Fibroblast of mammary gland (primary cell): ENCODE data around the gene IL17RB.

Experiments
- DNase-seq: peaks from one replicate; pipeline ENCODE4 v3.0.0-alpha.2; 2010; ENCODE audit warnings: low read depth
- H3K4me3 ChIP-seq: 2 replicates; pipeline ENCODE4 v1.5.1; 2011; ENCODE audit warnings: low read depth, mild to moderate bottlenecking, low read length, moderate library complexity; ENCODE audit not compliant: control insufficient read depth
- CTCF ChIP-seq: conservative IDR thresholded peaks from 2 replicates; pipeline ENCODE4 v1.5.1; 2011; ENCODE audit warnings: low read depth, low read length, inconsistent platforms; ENCODE audit not compliant: control insufficient read depth, insufficient read depth

IL17RB gene

GRCh38 chr3:53803124-53803815 lies 43.1 kb upstream of the IL17RB start:
- no peak for TF ChIP-seq CTCF
- H3K4me3 ChIP-seq: no peak overlapping the region
- DNase-seq: no peak

GRCh38 chr3:53803816-53804695 lies 42.3 kb upstream of the IL17RB start:
- DNase-seq: no peak
- TF ChIP-seq CTCF: no peak
- H3K4me3 ChIP-seq: no peak overlapping the region

GRCh38 chr3:53804697-53805462 lies 41.5 kb upstream of the IL17RB start:
- no peak overlapping the region for H3K4me3 ChIP-seq
- DNase-seq: peak; percentile 74
- no peak for TF ChIP-seq CTCF

- no peak overlapping the region for H3K4me3 ChIP-seq
- no peak for DNase-seq
- TF ChIP-seq CTCF: no peak
Observed at GRCh38 chr3:53805463-53806159, 40.8 kb upstream of the IL17RB start.

GRCh38 chr3:53806182-53807116 lies 39.9 kb upstream of the IL17RB start:
- DNase-seq: peak; percentile 62
- no peak overlapping the region for H3K4me3 ChIP-seq
- no peak for TF ChIP-seq CTCF
